ENCODE results near the gene ALDH3A2. TPM values are rescaled to one million over a fixed set of nuclear protein-coding genes. Genes with fewer than 3 reads are reported as not detected.
A peak's percentile ranks its signal among the peaks of the same experiment; 100 is the strongest.

ALDH3A2 gene
- total and polyA plus RNA-seq, 2 experiments from 2014 or later: 36.2 to 41.9 TPM

DNA sequence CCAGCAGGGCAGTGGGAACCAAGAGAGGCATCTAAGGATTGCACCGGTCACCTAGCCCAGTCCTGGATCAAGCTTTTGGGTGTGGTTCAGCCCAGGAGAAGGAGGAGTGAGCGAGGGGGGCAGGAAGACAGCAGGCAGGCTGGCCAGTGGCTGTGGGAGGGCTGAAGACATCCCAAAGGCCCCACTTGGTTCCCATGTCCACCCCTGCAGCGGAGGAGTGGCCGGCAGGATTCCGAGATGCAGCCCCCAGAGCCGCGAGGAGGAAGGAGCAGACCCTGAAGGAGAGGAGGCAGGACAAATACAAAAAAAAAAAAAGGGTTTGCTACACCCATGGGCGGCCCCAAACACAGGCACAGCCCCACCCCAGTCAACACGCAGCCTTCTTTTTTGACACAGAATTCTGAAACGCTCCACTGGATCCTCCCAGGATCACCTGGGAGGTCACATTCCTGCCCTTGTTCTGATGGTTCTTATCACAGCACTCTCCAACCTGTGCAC lies 68.9 kb downstream of the ALDH3A2 start:
- in situ Hi-C loops (cut with MboI): no loop called here
- H3K27me3 ChIP-seq (replicated peaks; ENCODE audit: insufficient read depth): no peaks in the 10 kb centered on the region

DNA sequence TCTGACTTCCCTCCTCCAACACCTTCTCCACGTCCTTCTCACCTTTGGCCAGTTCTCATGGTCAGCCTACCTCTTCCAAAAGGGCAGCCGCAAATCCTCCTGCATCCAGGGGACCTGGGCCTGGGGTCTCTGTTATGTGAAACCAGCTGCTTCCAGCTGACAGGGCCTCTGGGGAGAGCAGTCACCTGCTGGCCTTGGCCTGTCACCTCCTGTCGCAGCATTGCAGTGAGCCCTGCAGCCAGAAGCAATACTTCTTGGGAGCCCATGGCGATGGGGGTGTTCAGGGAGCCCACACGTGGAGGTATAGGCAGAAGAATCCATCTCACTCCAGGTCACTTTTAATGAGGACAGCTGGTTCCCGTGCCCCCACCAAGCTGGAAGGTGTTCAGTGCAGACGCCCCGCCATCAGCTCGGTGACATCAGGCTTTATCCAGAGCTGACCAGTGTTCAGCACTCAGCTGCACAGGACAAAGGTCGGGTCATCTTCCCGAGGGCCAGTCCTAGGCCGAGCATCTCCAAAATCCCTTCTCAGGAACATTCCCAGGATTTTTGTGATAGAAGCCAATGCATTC lies 69.6 kb downstream of the ALDH3A2 start:
- H3K4me2 ChIP-seq (ENCODE audit: unreplicated experiment): no peak overlapping the region
- no peak overlapping the region for H3K27ac ChIP-seq
- no peak overlapping the region for H3K9ac ChIP-seq
- WGBS, 2 experiments (ENCODE audit: low coverage in 1 of 2, low lambda C conversion rate in 2 of 2, missing lambda C conversion rate in 2 of 2): 63 to 68% methylated on average over 12 of the region's 12 CpGs
- no peaks in the 10 kb centered on the region for H3K79me2 ChIP-seq (ENCODE audit: insufficient read depth)
- no peaks in the 10 kb centered on the region for H3K9me2 ChIP-seq (ENCODE audit: insufficient read depth)
- H3K4me3 ChIP-seq: no peak overlapping the region
- H2AFZ ChIP-seq: no peak overlapping the region
- no peaks in the 10 kb centered on the region for H3F3A ChIP-seq (ENCODE audit: insufficient read depth)
- no peaks in the 10 kb centered on the region for H3K27me3 ChIP-seq (replicated peaks; ENCODE audit: insufficient read depth)
- no peaks in the 10 kb centered on the region for H3K4me1 ChIP-seq (ENCODE audit: insufficient read depth)
- H4K20me1 ChIP-seq (ENCODE audit: insufficient read depth): no peaks in the 10 kb centered on the region
- no peaks in the 10 kb centered on the region for H3K36me3 ChIP-seq (ENCODE audit: low read depth)
- TF ChIP-seq EZH2phosphoT487 (IDR thresholded peaks at IDR 0.05; ENCODE audit: insufficient read depth, low read depth) (no peak), EZH2 (IDR thresholded peaks at IDR 0.05; ENCODE audit: insufficient read depth, poor library complexity, severe bottlenecking) (no peak)
- no peaks in the 10 kb centered on the region for H3K9me3 ChIP-seq (ENCODE audit: low read depth)
- in situ Hi-C loops (cut with MboI): no loop called here
- DNase-seq: no peak

More for the DNA sequence above, 68.9 kb downstream of the ALDH3A2 start:
- Histone ChIP-seq H3K27ac (no peak overlapping the region), H3K79me2 (ENCODE audit: insufficient read depth) (no peaks in the 10 kb centered on the region), H3K9me3 (ENCODE audit: low read depth) (no peaks in the 10 kb centered on the region), H3K9ac (no peak overlapping the region), H3K4me3 (no peak overlapping the region), H3K4me2 (ENCODE audit: unreplicated experiment) (no peak overlapping the region), H3K4me1 (ENCODE audit: insufficient read depth) (no peaks in the 10 kb centered on the region), H2AFZ (no peak overlapping the region), H3F3A (ENCODE audit: insufficient read depth) (no peaks in the 10 kb centered on the region), H4K20me1 (ENCODE audit: insufficient read depth) (no peaks in the 10 kb centered on the region), H3K9me2 (ENCODE audit: insufficient read depth) (no peaks in the 10 kb centered on the region), H3K36me3 (ENCODE audit: low read depth) (no peaks in the 10 kb centered on the region)
- TF ChIP-seq EZH2 (IDR thresholded peaks at IDR 0.05; ENCODE audit: insufficient read depth, poor library complexity, severe bottlenecking) (no peak), EZH2phosphoT487 (IDR thresholded peaks at IDR 0.05; ENCODE audit: insufficient read depth, low read depth) (no peak)
- 46% methylated on average over 10 of the region's 10 CpGs for WGBS, 2 experiments (ENCODE audit: low coverage in 1 of 2, low lambda C conversion rate in 2 of 2, missing lambda C conversion rate in 2 of 2)
- DNase-seq: no peak

DNA sequence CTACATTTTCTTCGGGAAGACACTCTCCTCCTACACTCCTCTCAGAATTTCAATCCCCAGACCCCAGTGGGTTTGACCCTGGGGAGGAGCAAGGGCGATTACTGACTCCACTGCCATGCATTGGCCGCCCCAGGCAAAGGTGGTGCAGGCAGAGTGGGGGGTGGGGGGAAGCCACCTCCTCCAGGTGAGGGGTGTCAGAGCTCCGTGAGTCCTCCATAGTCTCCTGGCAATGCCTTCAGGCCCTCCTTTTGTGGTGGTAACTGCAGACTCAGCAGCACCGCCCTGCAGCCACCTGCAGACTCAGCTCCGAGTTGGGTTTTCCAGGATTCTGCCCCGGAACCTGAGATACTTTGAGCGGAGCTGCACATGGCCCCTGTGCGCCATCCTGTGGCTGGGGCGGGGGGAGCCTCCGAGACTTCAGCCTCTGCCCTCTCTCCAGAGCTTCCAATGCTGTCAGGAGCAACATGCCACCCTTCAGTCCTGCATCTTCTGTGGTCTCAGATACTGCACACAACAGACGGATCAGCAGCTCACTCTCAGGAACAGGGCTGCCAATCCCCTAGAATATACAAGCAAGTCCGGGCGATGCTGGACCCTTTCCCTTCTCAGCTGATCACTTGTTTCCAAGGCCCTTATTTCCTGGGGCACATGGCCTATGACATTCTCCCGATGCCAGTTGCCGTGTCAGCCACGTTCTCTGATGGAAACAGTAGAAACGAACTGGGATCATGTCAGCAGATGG lies 70.2 kb downstream of the ALDH3A2 start:
- Histone ChIP-seq H3K9ac (no peak overlapping the region), H3K27me3 (replicated peaks; ENCODE audit: insufficient read depth) (no peaks in the 10 kb centered on the region), H3K4me2 (ENCODE audit: unreplicated experiment) (no peak overlapping the region), H3K4me3 (no peak overlapping the region), H3K79me2 (ENCODE audit: insufficient read depth) (no peaks in the 10 kb centered on the region), H3F3A (ENCODE audit: insufficient read depth) (no peaks in the 10 kb centered on the region), H3K4me1 (ENCODE audit: insufficient read depth) (no peaks in the 10 kb centered on the region), H3K27ac (no peak overlapping the region), H2AFZ (no peak overlapping the region), H4K20me1 (ENCODE audit: insufficient read depth) (no peaks in the 10 kb centered on the region), H3K36me3 (ENCODE audit: low read depth) (no peaks in the 10 kb centered on the region), H3K9me3 (ENCODE audit: low read depth) (no peaks in the 10 kb centered on the region), H3K9me2 (ENCODE audit: insufficient read depth) (no peaks in the 10 kb centered on the region)
- no peak for DNase-seq
- TF ChIP-seq EZH2phosphoT487 (IDR thresholded peaks at IDR 0.05; ENCODE audit: insufficient read depth, low read depth) (no peak), EZH2 (IDR thresholded peaks at IDR 0.05; ENCODE audit: insufficient read depth, poor library complexity, severe bottlenecking) (no peak)
- in situ Hi-C loops (cut with MboI): no loop called here
- 76 to 81% methylated on average over 18 of the region's 18 CpGs for WGBS, 2 experiments (ENCODE audit: low coverage in 1 of 2, low lambda C conversion rate in 2 of 2, missing lambda C conversion rate in 2 of 2)

DNA sequence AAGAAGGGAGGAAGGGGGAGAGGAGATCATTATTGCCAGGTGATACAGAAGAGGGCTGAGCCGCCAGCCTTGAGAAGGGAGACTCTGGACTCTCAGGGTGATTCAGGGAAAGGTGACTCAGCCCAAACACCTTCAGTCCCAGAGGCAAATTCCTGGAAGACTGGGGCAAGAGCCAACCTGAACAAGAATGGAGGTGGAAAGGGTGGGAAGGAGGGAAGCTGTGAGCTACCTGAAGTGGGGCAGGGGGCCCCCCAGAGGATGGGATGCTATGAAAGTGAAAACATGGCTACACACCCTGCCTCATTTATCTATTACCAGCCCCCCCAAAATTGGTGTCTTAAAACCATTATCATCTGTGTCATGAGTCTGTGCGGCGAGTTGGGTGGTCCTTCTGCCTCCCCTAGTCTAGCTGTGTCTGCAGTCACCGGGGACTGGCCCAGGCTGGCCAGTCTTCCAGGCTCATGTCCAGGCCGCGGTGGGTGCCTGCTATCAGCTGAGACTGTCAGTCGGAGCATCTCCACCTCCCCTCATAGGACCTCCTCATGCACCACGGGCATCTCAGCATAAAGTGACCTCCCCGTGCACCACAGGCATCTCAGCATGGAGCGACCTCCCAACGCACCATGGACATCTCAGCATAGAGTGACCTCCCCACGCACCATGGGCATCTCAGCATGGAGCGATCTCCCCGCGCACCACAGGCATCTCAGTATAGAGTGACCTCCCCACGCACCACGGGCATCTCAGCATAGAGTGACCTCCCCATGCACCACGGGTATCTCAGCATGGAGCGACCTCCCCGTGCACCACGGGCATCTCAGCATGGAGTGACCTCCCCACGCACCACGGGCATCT lies 71.0 kb downstream of the ALDH3A2 start:
- Histone ChIP-seq H3K4me1 (ENCODE audit: insufficient read depth) (peaks cover 3% of the 10 kb centered on the region), H2AFZ (no peak overlapping the region), H3K4me2 (ENCODE audit: unreplicated experiment) (no peak overlapping the region), H3K36me3 (ENCODE audit: low read depth) (no peaks in the 10 kb centered on the region), H3K9ac (no peak overlapping the region), H3K4me3 (no peak overlapping the region), H3K9me2 (ENCODE audit: insufficient read depth) (no peaks in the 10 kb centered on the region), H4K20me1 (ENCODE audit: insufficient read depth) (no peaks in the 10 kb centered on the region), H3K79me2 (ENCODE audit: insufficient read depth) (no peaks in the 10 kb centered on the region), H3K27me3 (replicated peaks; ENCODE audit: insufficient read depth) (no peaks in the 10 kb centered on the region), H3F3A (ENCODE audit: insufficient read depth) (no peaks in the 10 kb centered on the region), H3K9me3 (ENCODE audit: low read depth) (no peaks in the 10 kb centered on the region), H3K27ac (no peak overlapping the region)
- no peak for TF ChIP-seq EZH2phosphoT487 (IDR thresholded peaks at IDR 0.05; ENCODE audit: insufficient read depth, low read depth)
- no peak for TF ChIP-seq EZH2 (IDR thresholded peaks at IDR 0.05; ENCODE audit: insufficient read depth, poor library complexity, severe bottlenecking)
- 79 to 82% methylated on average over 23 of the region's 23 CpGs for WGBS, 2 experiments (ENCODE audit: low coverage in 1 of 2, low lambda C conversion rate in 2 of 2, missing lambda C conversion rate in 2 of 2)
- in situ Hi-C loops (cut with MboI): no loop called here
- DNase-seq: peak; percentile 25

Measured in GM23248 (cell line).